A673 (cell line): ENCODE data around the gene LRRC17. TPM values are rescaled to one million over a fixed set of nuclear protein-coding genes. Genes with fewer than 3 reads are reported as not detected.

ENCODE experiments used
- BruUV-seq: library from RNA; stranded (reverse); fragments of 400-500 nt; replicated peaks from 2 replicates; lab custom pipeline; 2021; lab: Mats Ljungman, UMichigan
- CTCF ChIA-PET: fragments of 300-600 bp; sonication (Branson Sonifier 250); formaldehyde crosslinking; loops from one replicate; lab custom pipeline; 2022; ENCODE audit warnings: antibody characterized with exemption; lab: Charles Lee
- POLR2A ChIA-PET: fragments of 300-600 bp; sonication (Branson Sonifier 250); formaldehyde crosslinking; loops from one replicate; lab custom pipeline; 2022; ENCODE audit warnings: antibody characterized with exemption; ENCODE audit not compliant: low non-redundant PET; lab: Charles Lee
- DNase-seq: peaks from one replicate; pipeline ENCODE4 v3.0.0-alpha.2; 2015; ENCODE audit warnings: low spot score
- H3K27ac ChIP-seq: fragments of 200-600 bp; sonication (generic); 2 replicates; pipeline ENCODE4 v1.5.1; 2016; ENCODE audit warnings: mixed run types, low read depth, mild to moderate bottlenecking, mixed read lengths, antibody characterized with exemption, low read length; ENCODE audit not compliant: poor library complexity, severe bottlenecking
- H3K27me3 ChIP-seq: fragments of 200-600 bp; sonication (generic); replicated peaks from 2 replicates; pipeline ENCODE4 v1.6.1; 2017; ENCODE audit warnings: mixed run types, low read depth, mild to moderate bottlenecking, mixed read lengths, antibody characterized with exemption, low read length; ENCODE audit not compliant: insufficient read depth, poor library complexity
- H3K36me3 ChIP-seq: fragments of 200-600 bp; sonication (generic); 2 replicates; pipeline ENCODE4 v1.6.1; 2016; ENCODE audit warnings: mixed run types, mild to moderate bottlenecking, mixed read lengths, antibody characterized with exemption, low read length; ENCODE audit not compliant: insufficient read depth, poor library complexity, severe bottlenecking
- H3K4me1 ChIP-seq: fragments of 200-600 bp; sonication (generic); 2 replicates; pipeline ENCODE4 v1.6.1; 2017; ENCODE audit warnings: mixed run types, mild to moderate bottlenecking, mixed read lengths, antibody characterized with exemption, low read length; ENCODE audit not compliant: insufficient read depth, poor library complexity, severe bottlenecking
- H3K4me3 ChIP-seq: fragments of 200-600 bp; sonication (generic); 2 replicates; pipeline ENCODE4 v1.5.1; 2016; ENCODE audit warnings: low read depth, mixed run types, mild to moderate bottlenecking, mixed read lengths, low read length; ENCODE audit not compliant: poor library complexity, severe bottlenecking
- H3K9me3 ChIP-seq: fragments of 200-600 bp; sonication (generic); 2 replicates; pipeline ENCODE4 v1.6.1; 2016; ENCODE audit warnings: mixed run types, low read depth, mild to moderate bottlenecking, mixed read lengths, antibody characterized with exemption, low read length; ENCODE audit not compliant: poor library complexity, severe bottlenecking
- EZH2 ChIP-seq: fragments of 200-600 bp; sonication (generic); IDR thresholded peaks from 2 replicates; pipeline ENCODE4 v1.6.1; 2017; ENCODE audit warnings: borderline replicate concordance, low read depth, mild to moderate bottlenecking, mixed read lengths, antibody characterized with exemption, low read length; ENCODE audit not compliant: poor library complexity, severe bottlenecking
- intact Hi-C: fragments of 100-400 bp; cut with micrococcal nuclease; formaldehyde crosslinking; loops from one replicate; pipeline ENCODE4 v1.10.0; 2022; ENCODE audit not compliant: unreplicated experiment
- total RNA-seq: library from RNA; stranded (reverse); gene quantifications from 2 replicates; pipeline ENCODE4 v1.2.3, GENCODE V29; 2021
- TF ChIP-seq, protein P1 (sequence below): fragments of 300-800, 200-600 bp; sonication (generic); conservative IDR thresholded peaks from 2 replicates; pipeline ENCODE4 v1.5.1; 2017; ENCODE audit warnings: low read depth, mild to moderate bottlenecking, antibody characterized with exemption, low read length, moderate library complexity, mixed read lengths

Gene LRRC17
- total RNA-seq, 1 experiment from 2014 or later = 10.0 TPM

DNA sequence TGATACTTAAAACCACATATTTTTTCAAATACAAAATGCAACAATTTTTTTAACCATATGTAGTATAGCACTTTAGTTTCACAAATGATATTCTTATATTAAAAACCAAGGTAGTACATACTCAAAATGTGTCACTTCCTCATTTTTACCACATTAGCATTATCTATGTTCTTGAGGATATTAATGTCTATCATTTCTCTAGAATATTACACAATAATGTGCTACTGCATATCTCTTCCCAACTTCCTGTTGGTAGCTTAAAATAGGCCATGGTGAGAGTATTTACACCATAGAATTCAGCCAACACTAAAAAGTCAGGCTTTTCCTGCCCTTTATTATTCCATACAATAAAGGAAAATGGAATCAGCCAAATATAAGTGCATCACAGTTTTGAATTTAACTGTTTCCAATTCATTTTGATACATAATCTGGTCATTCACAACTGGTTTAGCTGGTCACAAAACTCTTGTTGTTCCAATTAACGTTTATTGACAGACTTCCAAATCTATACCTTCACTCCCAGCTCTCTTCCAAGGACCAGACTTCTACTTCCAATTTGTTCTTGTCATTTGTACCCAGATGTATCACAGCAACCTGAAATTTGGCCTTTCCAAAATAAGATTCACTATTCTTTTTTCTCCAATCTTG lies 20.0 kb upstream of the LRRC17 start:
- Histone ChIP-seq H3K27me3 (no peaks in the 10 kb centered on the region), H3K27ac (no peak overlapping the region), H3K4me1 (peaks cover 18% of the 10 kb centered on the region), H3K36me3 (no peaks in the 10 kb centered on the region), H3K9me3 (no peaks in the 10 kb centered on the region), H3K4me3 (no peak overlapping the region)
- no peak for DNase-seq
- ChIA-PET CTCF (interaction anchor here (0.5 to 0.6 kb wide), 2 partner anchors 94 to 169 kb away, joined by 3 to 9 read pairs; no protein-coding TSS in a partner anchor), POLR2A (no interaction called here)
- intact Hi-C loops = no loop called here
- TF ChIP-seq, protein P1, sequence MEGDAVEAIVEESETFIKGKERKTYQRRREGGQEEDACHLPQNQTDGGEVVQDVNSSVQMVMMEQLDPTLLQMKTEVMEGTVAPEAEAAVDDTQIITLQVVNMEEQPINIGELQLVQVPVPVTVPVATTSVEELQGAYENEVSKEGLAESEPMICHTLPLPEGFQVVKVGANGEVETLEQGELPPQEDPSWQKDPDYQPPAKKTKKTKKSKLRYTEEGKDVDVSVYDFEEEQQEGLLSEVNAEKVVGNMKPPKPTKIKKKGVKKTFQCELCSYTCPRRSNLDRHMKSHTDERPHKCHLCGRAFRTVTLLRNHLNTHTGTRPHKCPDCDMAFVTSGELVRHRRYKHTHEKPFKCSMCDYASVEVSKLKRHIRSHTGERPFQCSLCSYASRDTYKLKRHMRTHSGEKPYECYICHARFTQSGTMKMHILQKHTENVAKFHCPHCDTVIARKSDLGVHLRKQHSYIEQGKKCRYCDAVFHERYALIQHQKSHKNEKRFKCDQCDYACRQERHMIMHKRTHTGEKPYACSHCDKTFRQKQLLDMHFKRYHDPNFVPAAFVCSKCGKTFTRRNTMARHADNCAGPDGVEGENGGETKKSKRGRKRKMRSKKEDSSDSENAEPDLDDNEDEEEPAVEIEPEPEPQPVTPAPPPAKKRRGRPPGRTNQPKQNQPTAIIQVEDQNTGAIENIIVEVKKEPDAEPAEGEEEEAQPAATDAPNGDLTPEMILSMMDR = no peak
- TF ChIP-seq EZH2 = no peak
- BruUV-seq = no TSS peak

DNA sequence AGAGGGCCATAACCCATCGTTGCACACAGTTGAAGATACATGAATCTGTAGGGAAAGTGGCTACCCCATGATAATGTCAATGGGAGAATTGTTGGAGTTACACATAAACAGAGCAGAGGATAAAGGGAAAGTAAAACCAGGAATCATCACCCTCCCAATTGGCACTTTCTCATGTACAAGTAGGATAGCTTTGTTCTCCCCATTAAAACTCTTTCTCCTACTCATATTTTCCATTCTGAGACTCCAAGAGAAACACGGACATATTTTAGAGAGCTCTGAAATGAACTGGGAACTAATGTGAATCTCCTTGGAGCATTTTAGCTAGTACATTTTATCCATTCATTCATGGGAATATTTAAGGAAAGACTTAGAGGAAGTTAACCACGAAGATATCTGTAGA lies 17.2 kb upstream of the LRRC17 start:
- CTCF ChIA-PET = no interaction called here
- H3K9me3 ChIP-seq = no peaks in the 10 kb centered on the region
- TF ChIP-seq EZH2 = no peak
- TF ChIP-seq, protein P1 = no peak
- no peaks in the 10 kb centered on the region for H3K36me3 ChIP-seq
- peaks cover 18% of the 10 kb centered on the region for H3K4me1 ChIP-seq
- no peak overlapping the region for H3K4me3 ChIP-seq
- BruUV-seq = no TSS peak
- H3K27me3 ChIP-seq = no peaks in the 10 kb centered on the region
- intact Hi-C loops = no loop called here
- POLR2A ChIA-PET = no interaction called here
- DNase-seq = no peak
- H3K27ac ChIP-seq = no peak overlapping the region

DNA sequence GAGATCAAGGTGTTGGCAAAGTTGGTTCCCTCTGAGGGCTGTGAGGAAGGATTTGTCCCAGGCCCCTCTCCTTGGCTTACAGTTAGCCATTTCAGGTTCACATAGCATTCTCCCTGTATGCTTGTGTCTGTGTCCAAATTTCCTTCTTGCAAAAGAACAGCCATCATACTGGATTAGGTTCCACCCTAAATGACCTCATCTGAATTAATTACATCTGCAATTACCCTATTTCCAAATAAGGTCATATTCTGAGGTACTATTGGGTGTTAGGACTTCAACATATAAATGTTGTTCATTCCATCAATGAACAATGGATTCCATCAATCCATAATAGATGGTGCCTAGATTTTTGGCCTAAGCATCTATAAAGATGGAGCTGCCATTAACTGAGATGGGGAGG lies 16.2 kb upstream of the LRRC17 start:
- no peak overlapping the region for H3K4me3 ChIP-seq
- intact Hi-C loops = no loop called here
- no peaks in the 10 kb centered on the region for H3K36me3 ChIP-seq
- CTCF ChIA-PET = no interaction called here
- H3K27me3 ChIP-seq = no peaks in the 10 kb centered on the region
- POLR2A ChIA-PET = no interaction called here
- no peak for TF ChIP-seq EZH2
- TF ChIP-seq, protein P1 = no peak
- H3K4me1 ChIP-seq = peaks cover 14% of the 10 kb centered on the region
- H3K27ac ChIP-seq = no peak overlapping the region
- no TSS peak for BruUV-seq
- no peak for DNase-seq
- H3K9me3 ChIP-seq = no peaks in the 10 kb centered on the region
